Uterus (tissue), 4 donors: Measurements from ENCODE around the gene AHCYL2. TPM values are rescaled to one million over a fixed set of nuclear protein-coding genes. Genes with fewer than 3 reads are reported as not detected.
"Not testable (repeated sequence)": the region's sequence is repeated elsewhere in the genome, so short reads cannot be mapped to it uniquely, and the experiment has no call there.

Source experiments
- DNase-seq, 2 donors: peaks; one replicate each; pipeline ENCODE4 v3.0.0-alpha.2; 2019 to 2020
- H3K27ac ChIP-seq, 2 donors: fragments of 200-600 bp; sonication (generic); 1 replicate in 1 of 2; 2 replicates in 1 of 2; pipeline ENCODE4 v1.5.1; 2016 to 2018
- H3K27me3 ChIP-seq, 2 donors: fragments of 200-600 bp; sonication (generic); one replicate each; pipeline ENCODE4 v1.5.1; 2018 to 2019; ENCODE audit warnings: control low read depth in 1 of 2
- H3K36me3 ChIP-seq, 2 donors: fragments of 200-600 bp; sonication (generic); one replicate each; pipeline ENCODE4 v1.5.1; 2019; ENCODE audit warnings: control low read depth in 1 of 2
- H3K4me1 ChIP-seq, 2 donors: fragments of 200-600 bp; sonication (generic); one replicate each; pipeline ENCODE4 v1.5.1; 2018 to 2019; ENCODE audit warnings: control low read depth in 1 of 2
- H3K4me3 ChIP-seq, 2 donors: fragments of 200-600 bp; sonication (generic); 1 replicate in 1 of 2; 2 replicates in 1 of 2; pipeline ENCODE4 v1.5.1; 2018 to 2019; ENCODE audit warnings: mild to moderate bottlenecking in 1 of 2
- H3K9me3 ChIP-seq, 2 donors: fragments of 200-600 bp; sonication (generic); one replicate each; pipeline ENCODE4 v1.5.1; 2019; ENCODE audit warnings: control low read depth in 1 of 2
- POLR2A ChIP-seq, 2 donors: fragments of 450-650 bp; IDR thresholded peaks; one replicate each; pipeline ENCODE4 v1.6.1; 2016; ENCODE audit warnings: antibody characterized with exemption in 2 of 2, mild to moderate bottlenecking in 1 of 2, moderate library complexity in 1 of 2
- intact Hi-C: fragments of 100-400 bp; cut with DNase I; formaldehyde crosslinking; loops from one replicate; pipeline ENCODE4 v1.15.1; 2023; ENCODE audit warnings: low total_unique reads
- total RNA-seq, 4 donors: library from RNA; depleted of rRNA in 3 of 4; stranded (reverse); fragments of >200 nt in 3 of 4; gene quantifications; one replicate each; pipeline versions ENCODE4 v1.1.0 to v1.2.4, GENCODE V29; 2014 to 2023
- TF ChIP-seq, protein P1 (sequence below), 4 experiments: fragments of 200-600 bp in 2 of 4; fragments of 450-650 bp in 2 of 4; sonication (generic) in 2 of 4; IDR thresholded peaks; one replicate each; pipeline ENCODE4 v1.5.1; 2016 to 2019; ENCODE audit warnings: antibody characterized with exemption in 4 of 4, mild to moderate bottlenecking in 2 of 4, moderate library complexity in 1 of 4
- donor health status: DM: yes; HTN: yes; CAD: no.

AHCYL2 gene
- total RNA-seq, 4 donors from 2014 or later, result 5.6 to 29.2 (median 23.7) TPM

DNA sequence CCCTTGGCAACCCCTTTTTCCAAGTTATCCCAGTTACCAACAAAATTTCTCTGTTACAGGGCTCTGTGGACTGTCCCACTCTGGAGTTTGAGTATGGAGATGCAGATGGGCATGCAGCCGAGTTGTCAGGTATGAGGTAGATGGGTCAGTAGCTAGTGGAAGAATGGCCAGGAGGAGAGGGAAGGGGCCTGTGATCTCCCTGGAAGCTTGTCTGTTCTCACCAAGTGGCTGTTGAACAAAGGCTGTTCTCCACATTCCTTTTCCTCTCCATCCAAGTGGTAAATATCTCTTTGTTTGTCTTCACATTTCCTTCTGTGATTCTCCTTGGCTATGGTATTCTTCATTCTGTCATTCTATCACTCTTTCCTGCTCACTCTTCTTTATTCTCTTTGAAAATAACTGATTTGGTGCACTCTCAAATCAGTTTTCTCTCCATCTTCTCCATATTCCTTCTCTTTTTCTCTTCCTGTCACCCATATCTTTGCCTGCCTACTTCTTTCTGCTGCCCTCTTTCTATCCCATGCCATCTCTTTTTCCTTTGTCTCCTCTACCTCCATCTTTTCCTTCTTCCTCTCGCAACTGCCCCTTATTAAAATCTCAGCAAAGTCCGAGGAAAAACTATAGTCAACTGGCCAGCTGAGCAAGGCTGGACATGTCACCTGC, 215.3 kb downstream of the AHCYL2 start:
- Histone ChIP-seq H3K27ac (no peak overlapping the region), H3K27me3 (no peaks in the 10 kb centered on the region), H3K4me1 (no peaks in the 10 kb centered on the region), H3K9me3 (no peaks in the 10 kb centered on the region), H3K36me3 (no peaks in the 10 kb centered on the region), H3K4me3 (no peak overlapping the region)
- DNase-seq, result no peak
- no peak for TF ChIP-seq POLR2A (IDR thresholded peaks at IDR 0.05)
- TF ChIP-seq, protein P1, sequence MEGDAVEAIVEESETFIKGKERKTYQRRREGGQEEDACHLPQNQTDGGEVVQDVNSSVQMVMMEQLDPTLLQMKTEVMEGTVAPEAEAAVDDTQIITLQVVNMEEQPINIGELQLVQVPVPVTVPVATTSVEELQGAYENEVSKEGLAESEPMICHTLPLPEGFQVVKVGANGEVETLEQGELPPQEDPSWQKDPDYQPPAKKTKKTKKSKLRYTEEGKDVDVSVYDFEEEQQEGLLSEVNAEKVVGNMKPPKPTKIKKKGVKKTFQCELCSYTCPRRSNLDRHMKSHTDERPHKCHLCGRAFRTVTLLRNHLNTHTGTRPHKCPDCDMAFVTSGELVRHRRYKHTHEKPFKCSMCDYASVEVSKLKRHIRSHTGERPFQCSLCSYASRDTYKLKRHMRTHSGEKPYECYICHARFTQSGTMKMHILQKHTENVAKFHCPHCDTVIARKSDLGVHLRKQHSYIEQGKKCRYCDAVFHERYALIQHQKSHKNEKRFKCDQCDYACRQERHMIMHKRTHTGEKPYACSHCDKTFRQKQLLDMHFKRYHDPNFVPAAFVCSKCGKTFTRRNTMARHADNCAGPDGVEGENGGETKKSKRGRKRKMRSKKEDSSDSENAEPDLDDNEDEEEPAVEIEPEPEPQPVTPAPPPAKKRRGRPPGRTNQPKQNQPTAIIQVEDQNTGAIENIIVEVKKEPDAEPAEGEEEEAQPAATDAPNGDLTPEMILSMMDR (IDR thresholded peaks at IDR 0.05), result no peak
- intact Hi-C loops, result no loop called here

DNA sequence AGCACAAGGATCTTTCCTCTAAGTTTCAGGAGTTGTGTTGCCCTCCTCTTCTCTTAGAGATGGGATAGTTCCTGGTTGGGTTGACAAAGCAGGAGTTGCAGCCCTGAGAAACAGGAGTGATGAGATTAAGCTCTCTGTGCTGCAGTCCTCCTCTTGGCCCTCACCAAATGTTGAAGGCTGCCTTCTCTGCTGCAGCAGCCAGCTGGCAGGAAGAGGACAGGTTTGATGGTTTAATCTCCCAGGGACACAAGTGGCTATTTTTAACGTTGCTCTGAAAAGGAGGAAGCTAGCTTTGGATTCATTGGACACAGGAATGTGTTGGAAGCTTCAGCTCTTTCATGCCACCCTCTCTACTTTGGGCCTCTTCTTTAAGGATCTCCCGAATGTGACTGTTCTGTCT, 218.8 kb downstream of the AHCYL2 start:
- TF ChIP-seq, protein P1 (IDR thresholded peaks at IDR 0.05), result no peak
- TF ChIP-seq POLR2A (IDR thresholded peaks at IDR 0.05), result no peak
- H3K4me3 ChIP-seq, result no peak overlapping the region

DNA sequence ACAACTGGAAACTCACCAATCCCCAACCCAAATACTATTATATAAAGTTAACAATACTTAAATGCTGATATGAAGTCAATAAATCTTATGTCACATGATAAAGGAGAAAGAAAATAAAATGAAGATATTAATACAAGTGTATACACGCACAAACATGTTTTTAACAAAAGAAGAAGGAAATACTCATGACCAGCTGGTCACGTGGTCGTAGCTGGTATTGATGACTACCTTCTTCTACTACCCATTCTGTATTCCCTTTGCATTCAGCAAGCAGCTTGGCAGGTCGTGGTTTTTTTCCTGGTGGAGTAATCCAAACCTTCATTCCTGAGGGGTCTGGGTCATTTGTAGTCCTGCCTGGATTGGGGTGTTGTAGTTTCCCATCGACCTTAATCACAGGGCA, 219.9 kb downstream of the AHCYL2 start:
- H3K27me3 ChIP-seq, H3K27ac ChIP-seq, H3K36me3 ChIP-seq, DNase-seq, H3K9me3 ChIP-seq, H3K4me1 ChIP-seq, intact Hi-C loops, H3K4me3 ChIP-seq: not testable (repeated sequence)

More for the DNA sequence above, 218.8 kb downstream of the AHCYL2 start:
- H3K27me3 ChIP-seq, result no peaks in the 10 kb centered on the region
- peaks cover 0 to 6% of the 10 kb centered on the region in 2 donors for H3K9me3 ChIP-seq
- no peak for DNase-seq
- no peaks in the 10 kb centered on the region for H3K36me3 ChIP-seq
- no peaks in the 10 kb centered on the region for H3K4me1 ChIP-seq
- intact Hi-C loops, result no loop called here
- H3K27ac ChIP-seq, result no peak overlapping the region

DNA sequence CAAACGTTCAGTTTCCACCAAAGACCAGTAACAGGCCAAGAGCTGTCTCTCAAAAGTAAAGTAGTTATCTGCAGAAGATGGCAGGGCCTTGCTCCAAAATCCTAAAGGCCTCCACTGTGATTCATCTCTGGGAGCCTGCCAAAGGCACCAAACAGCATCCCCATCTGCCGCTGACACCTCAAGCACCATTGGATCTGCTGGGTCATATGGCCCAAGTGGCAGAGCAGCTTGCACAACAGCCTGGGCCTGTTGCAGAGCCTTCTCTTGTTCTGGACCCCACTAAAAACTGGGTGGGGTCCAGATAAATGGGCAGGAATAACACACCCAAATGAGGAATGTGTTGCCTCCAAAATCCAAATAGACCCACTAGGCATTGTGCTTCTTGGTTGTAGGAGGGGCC, 222.1 kb downstream of the AHCYL2 start:
- intact Hi-C loops, result not testable (repeated sequence)

DNA sequence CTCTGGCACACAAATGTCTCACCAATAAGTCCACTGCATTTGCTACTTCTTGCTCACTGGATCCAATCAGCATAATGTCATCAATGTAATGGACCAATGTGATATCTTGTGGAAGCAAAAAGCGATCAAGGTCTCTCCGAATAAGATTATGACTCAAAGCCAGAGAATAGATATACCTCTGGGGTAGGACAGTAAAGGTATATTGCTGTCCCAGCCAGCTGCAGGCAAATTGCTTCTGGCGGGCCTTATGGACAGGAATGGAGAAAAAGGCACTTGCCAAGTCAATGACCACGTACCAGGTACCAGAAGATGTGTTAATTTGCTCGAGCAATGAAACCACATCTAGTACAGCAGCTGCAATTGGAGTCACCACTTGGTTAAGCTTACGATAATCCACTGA, 222.6 kb downstream of the AHCYL2 start:
- H3K27ac ChIP-seq, H3K27me3 ChIP-seq, DNase-seq, H3K36me3 ChIP-seq, H3K9me3 ChIP-seq, H3K4me3 ChIP-seq, intact Hi-C loops, H3K4me1 ChIP-seq: not testable (repeated sequence)

More for the DNA sequence above, 222.1 kb downstream of the AHCYL2 start:
- H3K27me3 ChIP-seq, H3K27ac ChIP-seq, H3K4me1 ChIP-seq, DNase-seq, H3K9me3 ChIP-seq, H3K36me3 ChIP-seq, H3K4me3 ChIP-seq: not testable (repeated sequence)

DNA sequence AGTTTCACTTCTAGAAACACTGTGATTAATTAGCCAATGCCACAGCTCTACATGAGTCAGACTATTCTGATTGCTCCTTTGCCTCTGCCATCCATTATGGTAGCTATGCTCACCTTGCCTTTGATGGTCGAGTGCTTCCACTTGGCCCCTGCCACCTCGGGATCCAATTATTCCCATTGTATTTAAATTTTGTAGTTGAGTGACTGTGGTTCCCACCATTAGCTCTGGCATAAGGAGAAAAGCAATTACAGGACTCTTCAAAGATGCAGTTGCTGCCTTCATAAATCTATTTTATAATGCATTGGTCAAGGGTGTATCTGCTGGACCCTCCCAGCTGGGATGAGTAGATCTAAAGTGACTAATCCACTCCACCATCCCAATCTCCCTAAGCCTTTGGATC, 223.8 kb downstream of the AHCYL2 start:
- H3K4me3 ChIP-seq, H3K36me3 ChIP-seq, intact Hi-C loops: not testable (repeated sequence)

DNA sequence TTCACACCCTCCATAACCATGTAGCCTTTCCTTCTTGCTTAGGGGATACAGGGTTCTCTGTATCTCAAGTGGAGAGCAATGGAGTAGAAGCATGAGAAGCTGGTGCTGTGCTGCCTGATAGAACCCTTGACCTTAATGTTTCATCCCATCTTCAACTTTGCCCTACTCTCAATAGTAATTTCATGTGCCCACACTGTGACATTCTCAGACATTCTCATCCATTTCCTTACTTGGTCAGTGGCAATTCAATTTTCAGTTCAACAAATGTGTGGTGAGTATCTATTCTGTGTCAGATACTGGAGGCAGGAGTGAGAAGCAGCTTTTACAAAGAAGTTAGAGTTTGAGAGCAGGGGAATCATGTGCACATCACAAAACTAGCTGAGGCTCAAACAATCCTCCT, 225.5 kb downstream of the AHCYL2 start:
- intact Hi-C loops, result no loop called here
- Histone ChIP-seq H3K36me3 (no peaks in the 10 kb centered on the region), H3K27me3 (no peaks in the 10 kb centered on the region), H3K4me1 (no peaks in the 10 kb centered on the region), H3K9me3 (peaks cover 0 to 7% of the 10 kb centered on the region in 2 donors), H3K27ac (no peak overlapping the region), H3K4me3 (no peak overlapping the region)
- DNase-seq, result no peak
- TF ChIP-seq, protein P1 (IDR thresholded peaks at IDR 0.05), result no peak
- TF ChIP-seq POLR2A (IDR thresholded peaks at IDR 0.05), result no peak

More for the DNA sequence above, 223.8 kb downstream of the AHCYL2 start:
- H3K27me3 ChIP-seq, H3K27ac ChIP-seq, DNase-seq, H3K9me3 ChIP-seq, H3K4me1 ChIP-seq: not testable (repeated sequence)
